GM12878 (cell line): ENCODE measurements around the gene ASCC1.

Experiments used
- ASH2L ChIP-seq: fragments of 300-600, 200-600 bp; sonication (generic); IDR thresholded peaks from 2 replicates; pipeline ENCODE4 v1.6.1; 2017; ENCODE audit warnings: low read depth, mild to moderate bottlenecking, borderline replicate concordance
- BRCA1 ChIP-seq: IDR thresholded peaks from 2 replicates; pipeline ENCODE4 v1.6.1; 2011; ENCODE audit warnings: low read depth, low read length, improper control_type of control experiment
- CBX3 ChIP-seq: fragments of 200-600 bp; sonication (generic); IDR thresholded peaks from 2 replicates; pipeline ENCODE4 v1.6.1; 2016; ENCODE audit warnings: low read depth, borderline replicate concordance
- CREB1 ChIP-seq: IDR thresholded peaks from 2 replicates; pipeline ENCODE4 v1.6.1; 2012; ENCODE audit warnings: low read depth, mild to moderate bottlenecking, inconsistent platforms
- ETV6 ChIP-seq, 2 experiments: fragments of 450-650 bp in 1 of 2; IDR thresholded peaks in 1 of 2; conservative IDR thresholded peaks in 1 of 2; 2 replicates each; pipeline ENCODE4 v1.6.1; 2014; ENCODE audit warnings: antibody characterized with exemption in 1 of 2, borderline replicate concordance in 1 of 2, low read depth in 1 of 2, mild to moderate bottlenecking in 1 of 2, moderate library complexity in 1 of 2
- EZH2 ChIP-seq: IDR thresholded peaks from 2 replicates; pipeline ENCODE4 v1.6.1; 2012; ENCODE audit warnings: low read depth, mild to moderate bottlenecking, control low read depth, inconsistent platforms, low read length, borderline replicate concordance; ENCODE audit not compliant: control insufficient read depth
- FOXM1 ChIP-seq: IDR thresholded peaks from 2 replicates; pipeline ENCODE4 v1.6.1; 2012; ENCODE audit warnings: low read depth, mild to moderate bottlenecking, inconsistent platforms, low read length, moderate library complexity
- MEF2A ChIP-seq: IDR thresholded peaks from 2 replicates; pipeline ENCODE4 v1.6.1; 2011; ENCODE audit warnings: low read depth, mild to moderate bottlenecking, low read length, moderate library complexity; ENCODE audit not compliant: insufficient read depth
- MYC ChIP-seq: IDR thresholded peaks from 2 replicates; pipeline ENCODE4 v1.6.1; 2011; ENCODE audit warnings: mild to moderate bottlenecking, low read length, moderate library complexity, inconsistent platforms; ENCODE audit not compliant: insufficient read depth, insufficient replicate concordance, insufficient read length, severe bottlenecking
- POLR2AphosphoS2 ChIP-seq: IDR thresholded peaks from 2 replicates; pipeline ENCODE4 v1.6.1; 2011; ENCODE audit warnings: low read depth, mild to moderate bottlenecking, low read length, improper control_type of control experiment, moderate library complexity

DNA sequence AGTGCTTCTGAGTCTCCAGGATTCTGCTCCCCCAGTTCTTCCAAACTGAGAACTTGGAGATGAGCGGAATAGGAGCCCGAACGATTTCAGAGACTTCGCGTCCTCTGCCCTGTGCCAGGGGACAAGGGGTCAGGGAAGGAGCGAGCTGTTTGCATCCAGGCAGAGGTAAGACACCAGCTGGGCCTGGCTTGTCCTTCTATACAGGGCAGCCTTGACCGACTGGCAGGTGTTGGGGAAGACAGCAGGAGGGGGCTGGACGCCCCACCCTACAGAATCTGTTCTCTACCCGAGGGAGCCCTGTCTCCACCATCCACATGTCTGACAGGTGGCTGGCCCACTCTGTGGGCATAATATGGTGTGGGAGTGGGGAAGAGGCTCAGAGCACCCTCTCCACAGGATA is 134.9 kb downstream of the ASCC1 start:
- TF ChIP-seq MEF2A (no peak), EZH2 (no peak), CBX3 (no peak), CREB1 (no peak), ASH2L (no peak), FOXM1 (no peak), POLR2AphosphoS2 (no peak), ETV6 (conservative IDR thresholded peaks at IDR 0.05 in 1 of 2, IDR thresholded peaks at IDR 0.05 in 1 of 2; ENCODE audit: borderline replicate concordance in 1 of 2, low read depth in 1 of 2) (no peak), MYC (no peak), BRCA1 (no peak)
